Activated T-cell treated with anti-CD3 and anti-CD28 coated beads, Interleukin-2, amount 50 U/mL, for 24 hours (primary cell): Measurements from ENCODE around the gene CRACDL.

Source experiments
- DNase-seq: peaks from one replicate; pipeline ENCODE4 v3.0.0-alpha.2; 2020
- H3K27ac Mint-ChIP-seq: 2 replicates; pipeline ENCODE4 v1.8.0; 2020; ENCODE audit warnings: mild to moderate bottlenecking, mixed read lengths
- H3K27me3 Mint-ChIP-seq: 2 replicates; pipeline ENCODE4 v1.8.0; 2020; ENCODE audit warnings: mixed read lengths
- H3K36me3 Mint-ChIP-seq: 2 replicates; pipeline ENCODE4 v1.8.0; 2020; ENCODE audit warnings: low read depth, mixed read lengths
- H3K4me1 Mint-ChIP-seq: 2 replicates; pipeline ENCODE4 v1.8.0; 2020; ENCODE audit warnings: low read depth, mixed read lengths
- H3K4me3 Mint-ChIP-seq: 2 replicates; pipeline ENCODE4 v1.8.0; 2020; ENCODE audit warnings: mild to moderate bottlenecking, moderate library complexity, mixed read lengths
- H3K9me3 Mint-ChIP-seq: 2 replicates; pipeline ENCODE4 v1.8.0; 2020; ENCODE audit warnings: mixed read lengths

The CRACDL gene

DNA sequence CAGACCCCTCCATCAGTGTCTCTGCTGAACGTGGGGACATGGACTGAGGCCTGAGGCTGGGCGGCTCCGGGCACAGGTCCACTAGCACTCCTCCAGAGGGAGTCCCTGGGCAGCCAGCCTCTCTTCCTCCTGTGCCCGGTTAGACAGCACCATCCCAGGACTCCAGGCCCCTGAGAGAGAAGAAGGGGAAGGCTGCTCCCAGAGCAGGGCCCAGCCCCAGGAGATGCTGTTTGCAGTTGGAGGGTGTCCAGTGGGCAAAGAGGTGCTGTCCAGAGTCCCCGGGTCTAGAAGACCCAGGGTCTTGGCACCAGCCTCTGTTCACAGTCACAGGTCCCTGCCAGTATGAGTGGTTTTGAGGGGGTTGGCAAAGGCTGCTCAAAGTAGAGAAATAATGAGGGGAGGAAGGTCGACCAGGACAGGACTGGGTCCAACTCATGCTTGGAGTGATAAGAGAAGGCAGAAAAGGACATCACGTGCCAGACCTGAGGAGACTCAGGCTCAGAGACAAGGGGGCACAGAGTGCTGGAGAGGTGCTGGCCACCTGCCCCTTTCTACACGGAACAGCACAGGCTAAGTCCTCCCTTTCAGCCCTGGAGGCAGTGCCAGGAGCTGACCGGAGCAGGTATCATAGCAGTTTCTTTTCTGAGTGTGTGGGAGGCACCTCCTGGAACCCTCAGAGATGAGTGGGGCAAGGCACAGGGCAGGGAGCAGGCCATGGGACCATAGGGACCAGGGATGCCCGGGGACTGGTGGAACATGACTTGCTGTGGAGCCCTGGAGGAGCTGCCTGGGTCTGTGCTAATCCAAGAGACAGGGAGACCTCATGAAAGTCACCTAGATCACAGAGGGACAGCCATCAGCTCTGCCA, 21.1 kb downstream of the CRACDL start:
- Mint-ChIP-seq H3K9me3 (no peaks in the 10 kb centered on the region), H3K36me3 (no peaks in the 10 kb centered on the region), H3K4me3 (no peak overlapping the region), H3K4me1 (peaks cover 26% of the 10 kb centered on the region), H3K27ac (no peak overlapping the region), H3K27me3 (peaks cover 27% of the 10 kb centered on the region)
- no peak for DNase-seq

DNA sequence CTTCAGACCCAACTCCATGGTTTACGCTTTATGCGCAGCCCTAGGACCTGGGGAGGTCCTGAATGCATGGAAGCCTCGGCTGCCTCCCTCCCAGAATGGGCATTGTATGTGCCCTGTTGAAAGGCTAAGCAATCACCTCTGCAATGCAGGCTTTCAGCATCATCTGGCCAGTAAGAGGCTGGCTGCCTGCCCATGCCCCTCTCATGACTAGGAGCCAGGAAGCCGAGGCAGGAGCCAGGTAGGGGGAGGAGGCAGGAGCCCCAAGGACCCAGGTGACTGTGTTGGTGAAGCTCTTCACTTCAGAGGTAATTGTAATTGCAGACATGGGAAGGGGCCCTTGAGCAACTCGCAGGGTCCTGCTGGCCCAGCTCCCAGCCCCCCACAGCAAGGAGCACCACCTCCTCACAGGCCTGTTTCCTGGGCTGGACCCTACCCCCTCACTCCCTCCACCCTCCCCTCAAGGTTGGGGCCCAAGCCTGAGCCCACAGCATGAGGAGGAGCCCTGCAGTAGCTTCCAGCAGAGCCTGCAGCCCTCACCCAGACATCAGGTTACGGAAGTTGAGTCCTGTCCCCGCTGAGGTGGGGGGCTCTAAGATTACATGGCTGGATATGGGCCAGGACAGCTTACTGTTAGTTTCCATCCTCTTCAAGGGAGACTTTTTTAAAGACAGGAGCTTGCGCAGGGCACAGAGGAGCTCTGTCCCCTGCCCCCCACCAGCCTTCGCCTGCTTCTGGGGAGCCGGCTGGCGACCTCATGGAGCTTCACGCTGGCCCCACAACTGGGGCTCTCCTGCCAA, 21.9 kb downstream of the CRACDL start:
- H3K4me3 Mint-ChIP-seq: no peak overlapping the region
- H3K27me3 Mint-ChIP-seq: peaks cover 35% of the 10 kb centered on the region
- DNase-seq: peak; percentile 17

GRCh38 chr2:98912957-98913915, 22.8 kb downstream of the CRACDL start:
- Mint-ChIP-seq H3K36me3 (no peaks in the 10 kb centered on the region), H3K4me3 (no peak overlapping the region), H3K27me3 (peaks cover 36% of the 10 kb centered on the region), H3K9me3 (no peaks in the 10 kb centered on the region), H3K4me1 (peaks cover 40% of the 10 kb centered on the region), H3K27ac (no peak overlapping the region)
- peak; percentile 22 for DNase-seq

More for the DNA sequence above, 21.9 kb downstream of the CRACDL start:
- Mint-ChIP-seq H3K9me3 (no peaks in the 10 kb centered on the region), H3K4me1 (peaks cover 34% of the 10 kb centered on the region), H3K36me3 (no peaks in the 10 kb centered on the region), H3K27ac (no peak overlapping the region)

DNA sequence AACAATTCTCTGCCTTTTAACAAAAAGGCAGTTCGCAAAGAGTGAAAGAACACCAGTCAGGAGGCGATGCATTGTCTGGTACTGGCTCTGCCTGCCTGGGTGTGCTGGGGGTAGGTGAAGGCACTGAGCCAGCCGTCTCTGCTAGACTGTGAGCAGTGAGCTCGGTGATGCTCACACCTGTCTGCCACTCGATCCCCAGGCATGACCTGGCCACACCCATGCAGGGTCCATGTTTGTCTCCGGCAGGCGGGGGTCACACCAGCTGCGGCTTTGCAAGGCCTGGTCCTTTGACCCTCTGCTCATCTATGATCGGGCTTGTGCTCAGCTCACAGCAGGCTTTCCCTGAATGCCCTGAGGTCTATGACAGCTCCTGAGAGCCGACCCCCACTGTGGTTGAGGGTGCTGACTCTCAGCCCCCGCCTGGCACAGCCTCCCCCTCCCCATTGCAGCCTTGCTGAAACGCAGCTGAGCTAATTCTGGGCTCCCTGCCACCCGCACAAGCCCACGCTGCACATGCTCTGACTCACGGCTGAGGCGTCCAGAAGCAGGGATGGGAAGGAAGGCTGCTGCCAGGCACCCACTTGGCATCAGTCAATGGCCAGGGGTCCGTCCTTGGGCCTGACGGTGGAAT, 23.7 kb downstream of the CRACDL start:
- H3K9me3 Mint-ChIP-seq: no peaks in the 10 kb centered on the region
- no peak for DNase-seq
- H3K27ac Mint-ChIP-seq: no peak overlapping the region
- no peaks in the 10 kb centered on the region for H3K36me3 Mint-ChIP-seq
- no peak overlapping the region for H3K4me3 Mint-ChIP-seq
- peaks cover 36% of the 10 kb centered on the region for H3K27me3 Mint-ChIP-seq
- H3K4me1 Mint-ChIP-seq: peaks cover 40% of the 10 kb centered on the region

GRCh38 chr2:98911376-98912154, 24.5 kb downstream of the CRACDL start:
- H3K27me3 Mint-ChIP-seq: peaks cover 36% of the 10 kb centered on the region
- DNase-seq: no peak

GRCh38 chr2:98911126-98911375, 25.0 kb downstream of the CRACDL start:
- peaks cover 36% of the 10 kb centered on the region for H3K27me3 Mint-ChIP-seq
- H3K27ac Mint-ChIP-seq: no peak overlapping the region
- no peaks in the 10 kb centered on the region for H3K9me3 Mint-ChIP-seq
- H3K4me1 Mint-ChIP-seq: peaks cover 40% of the 10 kb centered on the region
- H3K4me3 Mint-ChIP-seq: no peak overlapping the region
- no peak for DNase-seq
- no peaks in the 10 kb centered on the region for H3K36me3 Mint-ChIP-seq

More at GRCh38 chr2:98911376-98912154, 24.5 kb downstream of the CRACDL start:
- H3K27ac Mint-ChIP-seq: no peak overlapping the region
- no peaks in the 10 kb centered on the region for H3K9me3 Mint-ChIP-seq
- peaks cover 40% of the 10 kb centered on the region for H3K4me1 Mint-ChIP-seq
- H3K36me3 Mint-ChIP-seq: no peaks in the 10 kb centered on the region
- H3K4me3 Mint-ChIP-seq: no peak overlapping the region

DNA sequence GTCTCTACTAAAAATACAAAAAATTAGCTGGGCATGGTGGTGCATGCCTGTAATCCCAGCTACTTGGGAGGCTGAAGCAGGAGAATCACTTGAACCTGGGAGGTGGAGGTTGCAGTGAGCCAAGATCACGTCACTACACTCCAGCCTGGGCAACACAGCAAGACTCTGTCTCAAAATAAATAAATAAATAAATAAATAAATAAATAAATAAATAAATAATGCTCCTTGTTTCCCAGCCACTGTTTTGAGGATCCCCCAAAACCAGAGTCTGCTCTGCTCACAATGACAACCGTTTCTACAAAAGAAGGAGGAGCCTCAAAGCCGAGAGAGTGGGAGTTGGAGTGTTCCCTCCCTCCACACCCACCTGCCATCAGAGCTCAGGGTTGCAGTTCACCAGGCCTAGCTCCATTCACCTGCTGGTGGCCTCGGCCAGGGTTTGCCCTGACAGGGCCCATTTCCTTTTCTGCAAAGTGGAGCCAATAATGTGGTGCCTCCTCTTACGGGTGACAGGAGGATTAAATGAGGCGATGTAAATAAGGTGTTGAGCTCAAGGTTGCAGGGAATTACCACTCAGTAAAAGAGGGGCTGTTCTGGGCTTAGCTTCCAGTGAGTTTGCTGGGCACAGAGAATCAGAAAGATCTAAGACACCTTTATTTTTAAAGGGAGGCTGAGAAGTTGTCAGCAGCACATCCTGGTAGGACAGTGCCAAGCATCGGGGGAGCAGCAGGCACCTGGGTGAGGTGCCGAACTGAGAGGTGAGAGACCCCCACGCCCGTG, 25.5 kb downstream of the CRACDL start:
- no peaks in the 10 kb centered on the region for H3K9me3 Mint-ChIP-seq
- H3K4me3 Mint-ChIP-seq: no peak overlapping the region
- no peaks in the 10 kb centered on the region for H3K36me3 Mint-ChIP-seq
- H3K27ac Mint-ChIP-seq: no peak overlapping the region
- H3K27me3 Mint-ChIP-seq: peaks cover 36% of the 10 kb centered on the region
- DNase-seq: no peak
- H3K4me1 Mint-ChIP-seq: peaks cover 40% of the 10 kb centered on the region

DNA sequence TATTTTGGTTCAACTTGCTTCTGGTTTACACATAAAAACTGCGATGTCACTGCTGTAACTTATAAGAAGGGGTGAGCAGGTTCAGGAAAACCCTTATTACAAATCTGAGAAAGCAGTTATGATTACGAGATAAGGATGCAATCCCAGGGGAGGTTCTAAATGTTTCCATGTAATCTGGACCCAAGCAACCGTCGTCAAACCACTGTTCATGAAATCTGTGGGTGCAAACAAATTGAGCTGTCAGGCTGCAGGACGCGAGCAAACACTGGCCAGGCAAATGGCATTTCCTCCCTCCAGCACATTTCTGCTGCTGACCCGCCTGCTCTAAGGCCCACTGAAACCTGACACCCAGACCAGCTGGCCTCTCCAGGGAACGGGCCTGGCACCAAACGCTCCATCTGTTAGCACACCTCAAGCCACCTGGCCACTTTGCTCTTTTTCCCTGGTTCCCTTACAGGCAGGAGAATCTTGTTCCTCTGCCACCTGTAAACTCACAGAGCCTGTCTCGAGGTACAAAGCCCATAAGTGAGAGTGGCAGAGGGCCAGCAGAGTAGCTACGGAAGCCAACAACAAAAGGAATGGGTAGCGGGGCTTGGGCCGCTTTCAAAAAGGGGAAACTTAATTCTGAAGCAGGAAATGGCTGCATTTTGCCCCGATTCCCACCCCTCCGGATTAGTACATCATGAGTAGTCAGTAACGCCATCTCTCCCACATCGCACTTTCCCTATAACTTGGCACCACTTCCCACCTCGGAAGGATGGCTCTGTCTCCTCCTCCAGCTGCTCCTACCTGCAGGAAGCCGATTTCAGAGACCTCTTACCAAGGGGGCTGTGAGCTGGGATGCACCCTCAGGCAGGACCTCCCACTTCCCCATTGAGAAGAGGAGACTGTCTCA, 26.5 kb downstream of the CRACDL start:
- DNase-seq: no peak
- Mint-ChIP-seq H3K9me3 (no peaks in the 10 kb centered on the region), H3K36me3 (no peaks in the 10 kb centered on the region), H3K4me1 (peaks cover 40% of the 10 kb centered on the region), H3K27ac (peak overlapping the region; percentile 16), H3K4me3 (no peak overlapping the region), H3K27me3 (peaks cover 31% of the 10 kb centered on the region)

DNA sequence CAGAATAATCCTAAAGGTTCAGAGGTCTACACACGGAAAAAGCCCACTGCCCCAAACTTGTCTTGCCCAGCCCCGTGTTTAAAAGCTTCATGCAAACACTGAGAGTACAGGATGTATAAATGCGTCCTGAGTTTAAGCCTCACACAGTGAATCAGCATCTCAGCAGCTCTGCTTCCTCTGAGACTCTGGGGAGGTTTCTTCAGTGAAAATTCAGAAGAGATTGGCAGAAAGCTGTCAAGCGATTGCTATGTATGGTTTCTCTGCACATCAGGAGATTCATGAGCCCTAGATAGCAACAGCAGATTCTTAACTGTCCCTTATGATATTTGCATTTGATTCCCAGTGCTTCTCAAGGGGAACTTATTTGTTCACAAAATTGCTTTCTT, 27.1 kb downstream of the CRACDL start:
- Mint-ChIP-seq H3K36me3 (no peaks in the 10 kb centered on the region), H3K4me3 (no peak overlapping the region), H3K27ac (no peak overlapping the region), H3K9me3 (no peaks in the 10 kb centered on the region), H3K27me3 (peaks cover 31% of the 10 kb centered on the region), H3K4me1 (peaks cover 40% of the 10 kb centered on the region)
- DNase-seq: no peak

GRCh38 chr2:98907966-98908905, 27.8 kb downstream of the CRACDL start:
- no peaks in the 10 kb centered on the region for H3K9me3 Mint-ChIP-seq
- H3K27me3 Mint-ChIP-seq: peaks cover 27% of the 10 kb centered on the region
- DNase-seq: no peak
- peaks cover 38% of the 10 kb centered on the region for H3K4me1 Mint-ChIP-seq
- no peak overlapping the region for H3K27ac Mint-ChIP-seq
- no peaks in the 10 kb centered on the region for H3K36me3 Mint-ChIP-seq
- no peak overlapping the region for H3K4me3 Mint-ChIP-seq

DNA sequence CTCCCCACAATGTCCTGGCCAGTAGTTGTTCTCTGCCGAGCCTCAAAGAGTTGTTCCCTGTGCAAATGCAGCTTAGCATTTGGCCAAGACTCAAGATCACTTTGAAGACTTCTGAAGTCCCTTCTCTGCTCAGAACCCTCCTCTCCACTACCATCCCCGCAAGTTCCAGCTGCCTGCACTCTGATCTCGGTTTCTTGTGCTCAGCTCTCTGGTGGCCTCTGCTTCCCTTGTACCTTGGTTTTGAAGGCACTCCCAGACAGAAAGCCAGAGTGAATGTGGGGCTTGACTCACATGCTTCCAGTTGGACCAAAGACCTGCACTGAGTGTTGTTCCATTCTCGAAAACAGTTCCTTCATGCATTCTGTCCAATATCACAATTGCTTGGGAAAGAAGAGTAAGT, 28.6 kb downstream of the CRACDL start:
- no peaks in the 10 kb centered on the region for H3K9me3 Mint-ChIP-seq
- H3K4me1 Mint-ChIP-seq: peaks cover 30% of the 10 kb centered on the region
- H3K36me3 Mint-ChIP-seq: no peaks in the 10 kb centered on the region
- peaks cover 18% of the 10 kb centered on the region for H3K27me3 Mint-ChIP-seq
- no peak for DNase-seq
- no peak overlapping the region for H3K4me3 Mint-ChIP-seq
- no peak overlapping the region for H3K27ac Mint-ChIP-seq
